HUES6 (cell line): ENCODE data around the gene SDC1.

Experiments
- H3K27ac ChIP-seq: 2 replicates; pipeline ENCODE4 v1.7.0; 2013; ENCODE audit warnings: low read depth, mild to moderate bottlenecking, low read length, inconsistent platforms
- H3K27me3 ChIP-seq: 2 replicates; pipeline ENCODE4 v1.6.1; 2013; ENCODE audit warnings: low read length; ENCODE audit not compliant: control insufficient read depth, insufficient read depth
- H3K36me3 ChIP-seq: 2 replicates; pipeline ENCODE4 v1.6.1; 2013; ENCODE audit warnings: low read length; ENCODE audit not compliant: control insufficient read depth, insufficient read depth
- H3K4me1 ChIP-seq: 2 replicates; pipeline ENCODE4 v1.6.1; 2013; ENCODE audit warnings: low read length; ENCODE audit not compliant: control insufficient read depth, insufficient read depth
- H3K4me3 ChIP-seq: 2 replicates; pipeline ENCODE4 v1.5.1; 2013; ENCODE audit warnings: low read depth, low read length
- H3K9ac ChIP-seq: one replicate; pipeline ENCODE4 v1.6.1; 2013; ENCODE audit warnings: mild to moderate bottlenecking, low read length
- H3K9me3 ChIP-seq: 2 replicates; pipeline ENCODE4 v1.6.1; 2013; ENCODE audit warnings: low read depth, low read length; ENCODE audit not compliant: control insufficient read depth, insufficient read depth

The SDC1 gene

GRCh38 chr2:20220806-20221554 is 4.0 kb downstream of the SDC1 start:
- no peak overlapping the region for H3K4me3 ChIP-seq
- H3K9ac ChIP-seq: no peak overlapping the region
- peaks cover 12% of the 10 kb centered on the region for H3K36me3 ChIP-seq
- peaks cover 5% of the 10 kb centered on the region; the same call in 1 of the 2 replicates for H3K27me3 ChIP-seq
- no peak overlapping the region for H3K27ac ChIP-seq
- H3K9me3 ChIP-seq: no peaks in the 10 kb centered on the region
- H3K4me1 ChIP-seq: peaks cover 24% of the 10 kb centered on the region

GRCh38 chr2:20219763-20220380 is 5.1 kb downstream of the SDC1 start:
- Histone ChIP-seq H3K4me3 (no peak overlapping the region), H3K9me3 (no peaks in the 10 kb centered on the region), H3K27ac (no peak overlapping the region), H3K27me3 (no peaks in the 10 kb centered on the region), H3K9ac (no peak overlapping the region), H3K4me1 (peaks cover 22% of the 10 kb centered on the region), H3K36me3 (peaks cover 12% of the 10 kb centered on the region)

- Histone ChIP-seq H3K9ac (no peak overlapping the region), H3K4me1 (peaks cover 34% of the 10 kb centered on the region), H3K9me3 (no peaks in the 10 kb centered on the region), H3K4me3 (no peak overlapping the region), H3K27me3 (no peaks in the 10 kb centered on the region), H3K36me3 (peaks cover 12% of the 10 kb centered on the region), H3K27ac (no peak overlapping the region)
Observed at GRCh38 chr2:20218331-20219320, 6.3 kb downstream of the SDC1 start.

GRCh38 chr2:20217041-20217970 is 7.6 kb downstream of the SDC1 start:
- Histone ChIP-seq H3K27ac (no peak overlapping the region), H3K9ac (no peak overlapping the region), H3K4me1 (peaks cover 39% of the 10 kb centered on the region)

DNA sequence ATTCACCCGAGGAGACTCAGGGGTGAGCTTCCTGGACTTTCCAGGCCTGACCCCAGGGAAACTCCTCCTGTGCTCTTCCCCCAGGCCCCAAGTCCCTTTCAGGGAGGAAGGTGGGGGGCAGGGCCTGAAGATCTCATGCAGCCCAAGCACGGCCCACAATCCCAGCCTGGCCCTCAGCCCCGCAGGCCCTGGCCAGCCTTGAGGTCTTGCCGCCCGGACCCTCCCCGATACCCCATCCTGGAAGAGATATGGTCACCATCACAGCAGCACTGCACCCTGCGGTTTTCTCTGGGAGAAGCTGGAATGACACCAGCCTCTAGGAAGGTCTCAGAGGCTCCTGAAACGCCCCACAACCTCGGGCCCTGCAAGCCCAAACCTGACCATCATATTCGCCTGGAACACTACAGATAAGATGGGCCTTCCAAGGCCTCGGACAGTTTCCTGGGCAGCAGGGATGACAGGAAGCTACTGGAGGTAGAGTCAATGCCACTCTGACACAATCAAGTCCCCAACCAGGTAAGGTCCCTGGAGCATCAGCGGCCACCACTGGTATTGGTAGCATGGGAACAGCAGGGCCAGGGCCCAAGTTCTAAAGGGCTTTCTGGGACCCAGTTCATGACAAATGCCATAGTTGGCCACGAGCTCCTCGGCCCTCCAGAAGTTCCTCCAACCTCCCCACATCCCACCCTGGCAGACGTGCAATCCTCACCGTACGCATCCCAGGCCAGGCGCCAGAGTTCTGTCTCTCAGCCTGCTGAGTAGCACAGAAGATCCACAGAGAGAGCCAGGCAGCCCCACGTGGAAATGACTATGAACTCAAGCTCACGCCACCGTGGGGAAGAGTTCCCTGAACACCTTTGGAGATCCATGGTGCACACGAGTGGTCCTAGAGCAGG is 8.6 kb downstream of the SDC1 start:
- H3K4me3 ChIP-seq: no peak overlapping the region
- H3K4me1 ChIP-seq: peaks cover 35% of the 10 kb centered on the region
- peaks cover 12% of the 10 kb centered on the region for H3K36me3 ChIP-seq
- H3K27me3 ChIP-seq: no peaks in the 10 kb centered on the region
- no peak overlapping the region for H3K9ac ChIP-seq
- no peak overlapping the region for H3K27ac ChIP-seq
- H3K9me3 ChIP-seq: no peaks in the 10 kb centered on the region

More at GRCh38 chr2:20217041-20217970, 7.6 kb downstream of the SDC1 start:
- peaks cover 12% of the 10 kb centered on the region for H3K36me3 ChIP-seq
- H3K9me3 ChIP-seq: no peaks in the 10 kb centered on the region
- H3K27me3 ChIP-seq: no peaks in the 10 kb centered on the region
- no peak overlapping the region for H3K4me3 ChIP-seq

- H3K27me3 ChIP-seq: no peaks in the 10 kb centered on the region
- H3K36me3 ChIP-seq: peaks cover 10% of the 10 kb centered on the region
- no peak overlapping the region for H3K9ac ChIP-seq
- H3K4me3 ChIP-seq: no peak overlapping the region
- H3K9me3 ChIP-seq: no peaks in the 10 kb centered on the region
- peaks cover 34% of the 10 kb centered on the region for H3K4me1 ChIP-seq
- H3K27ac ChIP-seq: no peak overlapping the region
Observed at GRCh38 chr2:20215183-20216040, 9.5 kb downstream of the SDC1 start.

DNA sequence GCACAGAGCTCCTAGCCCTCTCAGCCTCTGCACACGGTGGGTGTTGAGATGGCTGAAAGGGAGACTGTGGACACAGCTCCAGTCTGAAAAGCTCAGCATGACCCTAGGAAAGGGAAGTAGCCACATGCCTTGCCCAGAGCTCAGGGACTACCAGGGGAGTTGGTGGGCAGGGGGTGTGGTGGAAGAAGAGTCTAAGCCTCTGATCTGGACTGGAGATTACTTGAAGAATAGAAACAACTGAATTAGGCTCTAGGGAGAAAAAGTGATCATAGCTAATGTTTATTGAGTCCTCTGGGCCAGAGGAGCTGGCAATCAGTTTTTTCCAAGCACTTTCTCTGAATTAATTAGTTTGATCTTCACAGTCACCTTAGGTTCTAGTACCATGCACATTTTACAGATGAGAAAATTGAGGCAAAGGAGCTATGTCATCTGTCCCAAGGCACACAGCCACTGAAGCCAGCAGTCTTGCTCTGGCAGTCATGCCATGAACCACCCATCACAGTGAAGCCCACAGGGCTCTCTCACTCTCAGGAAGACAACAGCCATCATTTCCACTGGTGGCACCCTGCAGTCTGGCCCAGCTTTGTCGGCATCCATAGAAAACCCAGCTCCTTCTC is 10.3 kb downstream of the SDC1 start:
- Histone ChIP-seq H3K27ac (no peak overlapping the region), H3K4me3 (no peak overlapping the region), H3K9ac (no peak overlapping the region)

GRCh38 chr2:20213651-20214565 is 11.0 kb downstream of the SDC1 start:
- H3K27ac ChIP-seq: no peak overlapping the region
- H3K9ac ChIP-seq: no peak overlapping the region
- H3K4me1 ChIP-seq: peaks cover 42% of the 10 kb centered on the region
- no peak overlapping the region for H3K4me3 ChIP-seq
- no peaks in the 10 kb centered on the region for H3K9me3 ChIP-seq
- H3K36me3 ChIP-seq: peaks cover 5% of the 10 kb centered on the region
- H3K27me3 ChIP-seq: no peaks in the 10 kb centered on the region

More for the DNA sequence above, 10.3 kb downstream of the SDC1 start:
- Histone ChIP-seq H3K4me1 (peaks cover 34% of the 10 kb centered on the region), H3K36me3 (peaks cover 5% of the 10 kb centered on the region), H3K27me3 (no peaks in the 10 kb centered on the region), H3K9me3 (no peaks in the 10 kb centered on the region)
